Liver (tissue), 9 donors: ENCODE data around the gene ENOPH1. TPM values are rescaled to one million over a fixed set of nuclear protein-coding genes. Genes with fewer than 3 reads are reported as not detected.

ENCODE experiments used
- DNase-seq: peaks from one replicate; pipeline ENCODE4 v3.0.0-alpha.2; 2017; ENCODE audit warnings: low spot score
- H3K27ac ChIP-seq, 2 donors: one replicate each; pipeline ENCODE4 v1.7.0; 2013; ENCODE audit warnings: inconsistent platforms in 2 of 2, low read length in 2 of 2, control low read depth in 1 of 2, low read depth in 1 of 2, mild to moderate bottlenecking in 1 of 2
- H3K27me3 ChIP-seq, 4 donors: one replicate each; pipeline versions ENCODE4 v1.6.1 to v1.7.0; 2013; ENCODE audit warnings: low read length in 3 of 4, inconsistent platforms in 1 of 4, mild to moderate bottlenecking in 1 of 4, moderate library complexity in 1 of 4; ENCODE audit not compliant: control insufficient read depth in 4 of 4, insufficient read depth in 4 of 4
- H3K36me3 ChIP-seq, 4 donors: one replicate each; pipeline versions ENCODE4 v1.6.1 to v1.7.0; 2013; ENCODE audit warnings: low read length in 3 of 4, mild to moderate bottlenecking in 3 of 4, low read depth in 1 of 4, moderate library complexity in 1 of 4; ENCODE audit not compliant: control insufficient read depth in 4 of 4, insufficient read depth in 3 of 4
- H3K4me1 ChIP-seq, 4 donors: one replicate each; pipeline versions ENCODE4 v1.6.1 to v1.7.0; 2013; ENCODE audit warnings: low read length in 3 of 4, mild to moderate bottlenecking in 3 of 4, moderate library complexity in 1 of 4; ENCODE audit not compliant: control insufficient read depth in 4 of 4, insufficient read depth in 4 of 4
- H3K4me3 ChIP-seq, 3 donors: one replicate each; pipeline versions ENCODE4 v1.6.1 to v1.7.0; 2013; ENCODE audit warnings: low read length in 3 of 3, control low read depth in 1 of 3, low read depth in 1 of 3, mild to moderate bottlenecking in 1 of 3
- H3K9ac ChIP-seq, 2 donors: one replicate each; pipeline ENCODE4 v1.7.0; 2013; ENCODE audit warnings: low read length in 2 of 2, mild to moderate bottlenecking in 2 of 2, moderate library complexity in 2 of 2, control low read depth in 1 of 2, low read depth in 1 of 2
- H3K9me3 ChIP-seq, 4 donors: one replicate each; pipeline versions ENCODE4 v1.6.1 to v1.7.0; 2013; ENCODE audit warnings: low read length in 3 of 4; ENCODE audit not compliant: control insufficient read depth in 4 of 4
- ATF3 ChIP-seq: IDR thresholded peaks from 2 replicates; pipeline ENCODE4 v1.6.1; 2016; ENCODE audit warnings: antibody characterized with exemption
- EGR1 ChIP-seq, 2 donors: IDR thresholded peaks; 2 replicates each; pipeline ENCODE4 v1.6.1; 2016 to 2018; ENCODE audit warnings: antibody characterized with exemption in 2 of 2, low read depth in 2 of 2
- FOXA1 ChIP-seq: IDR thresholded peaks from 2 replicates; pipeline ENCODE4 v1.6.1; 2016; ENCODE audit warnings: antibody characterized with exemption
- FOXA2 ChIP-seq: IDR thresholded peaks from 2 replicates; pipeline ENCODE4 v1.6.1; 2016; ENCODE audit warnings: antibody characterized with exemption
- HNF4A ChIP-seq, 2 donors: conservative IDR thresholded peaks; 2 replicates each; pipeline ENCODE4 v1.6.1; 2016; ENCODE audit warnings: antibody characterized with exemption in 2 of 2, mild to moderate bottlenecking in 2 of 2
- HNF4G ChIP-seq: IDR thresholded peaks from 2 replicates; pipeline ENCODE4 v1.6.1; 2016; ENCODE audit warnings: antibody characterized with exemption
- JUND ChIP-seq, 2 donors: IDR thresholded peaks; 2 replicates each; pipeline ENCODE4 v1.6.1; 2016; ENCODE audit warnings: antibody characterized with exemption in 2 of 2
- MAX ChIP-seq: IDR thresholded peaks from 2 replicates; pipeline ENCODE4 v1.6.1; 2016; ENCODE audit warnings: antibody characterized with exemption
- NR2F2 ChIP-seq: IDR thresholded peaks from 2 replicates; pipeline ENCODE4 v1.6.1; 2016; ENCODE audit warnings: antibody characterized with exemption
- RAD21 ChIP-seq, 2 donors: IDR thresholded peaks; 2 replicates each; pipeline ENCODE4 v1.6.1; 2016; ENCODE audit warnings: antibody characterized with exemption in 2 of 2, mild to moderate bottlenecking in 2 of 2
- RXRA ChIP-seq, 2 donors: IDR thresholded peaks; 2 replicates each; pipeline ENCODE4 v1.6.1; 2017 to 2018; ENCODE audit warnings: antibody characterized with exemption in 2 of 2, mild to moderate bottlenecking in 1 of 2
- SP1 ChIP-seq: IDR thresholded peaks from 2 replicates; pipeline ENCODE4 v1.6.1; 2018; ENCODE audit warnings: antibody characterized with exemption, mild to moderate bottlenecking
- TAF1 ChIP-seq: conservative IDR thresholded peaks from 2 replicates; pipeline ENCODE4 v1.6.1; 2016; ENCODE audit warnings: antibody characterized with exemption, mild to moderate bottlenecking
- YY1 ChIP-seq: IDR thresholded peaks from 2 replicates; pipeline ENCODE4 v1.6.1; 2016; ENCODE audit warnings: antibody characterized with exemption, mild to moderate bottlenecking
- ZBTB33 ChIP-seq: IDR thresholded peaks from 2 replicates; pipeline ENCODE4 v1.6.1; 2016; ENCODE audit warnings: antibody characterized with exemption
- WGBS: extraction: QIAGEN DNeasy Blood & Tissue Kit; methylation state at CpG from one replicate; pipeline ENCODE4 v1.1.7; 2013; 5-methylcytosine and 5-hydroxymethylcytosine counted together
- polyA plus RNA-seq, 2 donors: library from polyadenylated mRNA; stranded (reverse) in 1 of 2; unstranded in 1 of 2; fragments of 200-250 nt in 1 of 2; fragments of >200 nt in 1 of 2; fragmentation: Nextera tagmentation in 1 of 2; extraction: Ambion mirVana in 1 of 2; gene quantifications; one replicate each; pipeline versions ENCODE4 v1.2.1 to v1.2.3, GENCODE V29; 2013 to 2015
- total RNA-seq, 2 donors: library from RNA; depleted of rRNA; stranded (reverse); fragments of >200 nt; gene quantifications; one replicate each; pipeline ENCODE4 v1.2.3, GENCODE V29; 2014
- TF ChIP-seq, protein P1 (sequence below): IDR thresholded peaks from 2 replicates; pipeline ENCODE4 v1.6.1; 2016; ENCODE audit warnings: antibody characterized with exemption, mild to moderate bottlenecking
- TF ChIP-seq, protein P2 (sequence below): fragments of 150-350 bp; IDR thresholded peaks from 2 replicates; pipeline ENCODE4 v1.5.1; 2017; ENCODE audit warnings: improper control_type of control experiment, low read depth, low read length; ENCODE audit not compliant: missing input control
- donor health status: healthy.
- donor health status: healthy.
- donor health status: healthy.
- donor health status: healthy.
- donor health status: healthy.

The ENOPH1 gene
- total and polyA plus RNA-seq, 4 donors = 12.1 to 20.0 (median 12.8) TPM

- no peaks in the 10 kb centered on the region for H3K36me3 ChIP-seq
- H3K4me1 ChIP-seq = no peaks in the 10 kb centered on the region
- no peak overlapping the region for H3K9ac ChIP-seq
- DNase-seq = no peak
- 98% methylated on average over 4 of the region's 4 CpGs for WGBS
- TF ChIP-seq NR2F2 = no peak
- TF ChIP-seq FOXA1 = no peak
- TF ChIP-seq YY1 = no peak
- no peak for TF ChIP-seq RXRA (IDR thresholded peaks at IDR 0.05)
- TF ChIP-seq EGR1 (IDR thresholded peaks at IDR 0.05; ENCODE audit: low read depth in 2 of 2) = no peak
- TF ChIP-seq HNF4G = no peak
- no peak for TF ChIP-seq SP1
- no peak for TF ChIP-seq HNF4A (conservative IDR thresholded peaks at IDR 0.05)
- TF ChIP-seq FOXA2 = no peak
- no peak for TF ChIP-seq JUND (IDR thresholded peaks at IDR 0.05)
- no peak for TF ChIP-seq ATF3
- TF ChIP-seq, protein P1, sequence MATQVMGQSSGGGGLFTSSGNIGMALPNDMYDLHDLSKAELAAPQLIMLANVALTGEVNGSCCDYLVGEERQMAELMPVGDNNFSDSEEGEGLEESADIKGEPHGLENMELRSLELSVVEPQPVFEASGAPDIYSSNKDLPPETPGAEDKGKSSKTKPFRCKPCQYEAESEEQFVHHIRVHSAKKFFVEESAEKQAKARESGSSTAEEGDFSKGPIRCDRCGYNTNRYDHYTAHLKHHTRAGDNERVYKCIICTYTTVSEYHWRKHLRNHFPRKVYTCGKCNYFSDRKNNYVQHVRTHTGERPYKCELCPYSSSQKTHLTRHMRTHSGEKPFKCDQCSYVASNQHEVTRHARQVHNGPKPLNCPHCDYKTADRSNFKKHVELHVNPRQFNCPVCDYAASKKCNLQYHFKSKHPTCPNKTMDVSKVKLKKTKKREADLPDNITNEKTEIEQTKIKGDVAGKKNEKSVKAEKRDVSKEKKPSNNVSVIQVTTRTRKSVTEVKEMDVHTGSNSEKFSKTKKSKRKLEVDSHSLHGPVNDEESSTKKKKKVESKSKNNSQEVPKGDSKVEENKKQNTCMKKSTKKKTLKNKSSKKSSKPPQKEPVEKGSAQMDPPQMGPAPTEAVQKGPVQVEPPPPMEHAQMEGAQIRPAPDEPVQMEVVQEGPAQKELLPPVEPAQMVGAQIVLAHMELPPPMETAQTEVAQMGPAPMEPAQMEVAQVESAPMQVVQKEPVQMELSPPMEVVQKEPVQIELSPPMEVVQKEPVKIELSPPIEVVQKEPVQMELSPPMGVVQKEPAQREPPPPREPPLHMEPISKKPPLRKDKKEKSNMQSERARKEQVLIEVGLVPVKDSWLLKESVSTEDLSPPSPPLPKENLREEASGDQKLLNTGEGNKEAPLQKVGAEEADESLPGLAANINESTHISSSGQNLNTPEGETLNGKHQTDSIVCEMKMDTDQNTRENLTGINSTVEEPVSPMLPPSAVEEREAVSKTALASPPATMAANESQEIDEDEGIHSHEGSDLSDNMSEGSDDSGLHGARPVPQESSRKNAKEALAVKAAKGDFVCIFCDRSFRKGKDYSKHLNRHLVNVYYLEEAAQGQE = no peak
- no peak for TF ChIP-seq TAF1
- TF ChIP-seq, protein P2, sequence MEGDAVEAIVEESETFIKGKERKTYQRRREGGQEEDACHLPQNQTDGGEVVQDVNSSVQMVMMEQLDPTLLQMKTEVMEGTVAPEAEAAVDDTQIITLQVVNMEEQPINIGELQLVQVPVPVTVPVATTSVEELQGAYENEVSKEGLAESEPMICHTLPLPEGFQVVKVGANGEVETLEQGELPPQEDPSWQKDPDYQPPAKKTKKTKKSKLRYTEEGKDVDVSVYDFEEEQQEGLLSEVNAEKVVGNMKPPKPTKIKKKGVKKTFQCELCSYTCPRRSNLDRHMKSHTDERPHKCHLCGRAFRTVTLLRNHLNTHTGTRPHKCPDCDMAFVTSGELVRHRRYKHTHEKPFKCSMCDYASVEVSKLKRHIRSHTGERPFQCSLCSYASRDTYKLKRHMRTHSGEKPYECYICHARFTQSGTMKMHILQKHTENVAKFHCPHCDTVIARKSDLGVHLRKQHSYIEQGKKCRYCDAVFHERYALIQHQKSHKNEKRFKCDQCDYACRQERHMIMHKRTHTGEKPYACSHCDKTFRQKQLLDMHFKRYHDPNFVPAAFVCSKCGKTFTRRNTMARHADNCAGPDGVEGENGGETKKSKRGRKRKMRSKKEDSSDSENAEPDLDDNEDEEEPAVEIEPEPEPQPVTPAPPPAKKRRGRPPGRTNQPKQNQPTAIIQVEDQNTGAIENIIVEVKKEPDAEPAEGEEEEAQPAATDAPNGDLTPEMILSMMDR = no peak
- no peak for TF ChIP-seq RAD21 (IDR thresholded peaks at IDR 0.05)
- no peak for TF ChIP-seq ZBTB33
- TF ChIP-seq MAX = no peak
- H3K27me3 ChIP-seq = no peaks in the 10 kb centered on the region
- H3K4me3 ChIP-seq = no peak overlapping the region
- no peaks in the 10 kb centered on the region for H3K9me3 ChIP-seq
- no peak overlapping the region for H3K27ac ChIP-seq
Measured at GRCh38 chr4:82436780-82437179, 6.4 kb downstream of the ENOPH1 start.
